ENCODE measurements around the gene KLHL13.

KLHL13 gene

DNA sequence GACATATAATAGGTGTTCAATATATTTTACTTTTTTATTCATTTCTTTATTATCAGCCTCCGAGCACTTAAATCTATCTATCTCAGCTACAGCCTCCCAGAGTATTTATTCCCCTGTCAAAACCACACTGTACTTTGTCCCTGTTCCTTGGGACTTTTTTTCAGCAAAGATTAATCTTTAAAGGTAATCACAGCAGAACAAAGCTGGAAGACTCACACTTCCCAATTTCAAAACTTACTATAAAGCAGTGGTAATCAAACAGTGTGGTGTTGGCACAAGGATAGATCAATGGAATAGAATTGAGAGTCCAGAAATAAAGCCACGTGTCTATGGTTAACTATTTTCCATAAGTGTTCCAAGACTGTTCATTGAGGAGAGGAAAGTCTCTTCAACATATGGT is 59.7 kb downstream of the KLHL13 start:
- Histone ChIP-seq H3K27me3 (ENCODE audit: insufficient read depth, low read length, poor library complexity, severe bottlenecking) (no peaks in the 10 kb centered on the region), H3K4me3 (ENCODE audit: low read length, poor library complexity, severe bottlenecking) (no peak overlapping the region), H3K9me3 (ENCODE audit: insufficient read depth, low read depth, low read length) (no peaks in the 10 kb centered on the region), H3K4me1 (ENCODE audit: insufficient read depth, low read length, poor library complexity, severe bottlenecking) (no peaks in the 10 kb centered on the region), H3K36me3 (ENCODE audit: insufficient read depth, low read length) (no peaks in the 10 kb centered on the region), H3F3A (ENCODE audit: low read depth) (no peaks in the 10 kb centered on the region), H4K20me1 (ENCODE audit: insufficient read depth, low read length, poor library complexity, severe bottlenecking) (no peaks in the 10 kb centered on the region), H3K4me2 (ENCODE audit: low read depth, low read length, poor library complexity, severe bottlenecking) (no peak overlapping the region), H2AFZ (ENCODE audit: low read length) (no peak overlapping the region), H3K79me2 (ENCODE audit: insufficient read depth, low read length) (no peaks in the 10 kb centered on the region), H3K9ac (ENCODE audit: low read depth, low read length, poor library complexity, severe bottlenecking) (no peak overlapping the region), H3K9me2 (replicated peaks; ENCODE audit: low read depth, low read length) (no peaks in the 10 kb centered on the region)
- TF ChIP-seq CTCF (conservative IDR thresholded peaks at IDR 0.05; ENCODE audit: low read length) (no peak), EZH2phosphoT487 (IDR thresholded peaks at IDR 0.05; ENCODE audit: borderline replicate concordance) (no peak)

- no peaks in the 10 kb centered on the region for H3F3A ChIP-seq (ENCODE audit: low read depth)
- H3K79me2 ChIP-seq (ENCODE audit: insufficient read depth, low read length): no peaks in the 10 kb centered on the region
- H3K9ac ChIP-seq (ENCODE audit: low read depth, low read length, poor library complexity, severe bottlenecking): no peak overlapping the region
- H3K4me1 ChIP-seq (ENCODE audit: insufficient read depth, low read length, poor library complexity, severe bottlenecking): no peaks in the 10 kb centered on the region
- H3K9me3 ChIP-seq (ENCODE audit: insufficient read depth, low read depth, low read length): no peaks in the 10 kb centered on the region
- no peak for TF ChIP-seq CTCF (conservative IDR thresholded peaks at IDR 0.05; ENCODE audit: low read length)
- no peak for TF ChIP-seq EZH2phosphoT487 (IDR thresholded peaks at IDR 0.05; ENCODE audit: borderline replicate concordance)
- H3K4me3 ChIP-seq (ENCODE audit: low read length, poor library complexity, severe bottlenecking): no peak overlapping the region
- no peaks in the 10 kb centered on the region for H4K20me1 ChIP-seq (ENCODE audit: insufficient read depth, low read length, poor library complexity, severe bottlenecking)
- H3K4me2 ChIP-seq (ENCODE audit: low read depth, low read length, poor library complexity, severe bottlenecking): no peak overlapping the region
- H3K9me2 ChIP-seq (replicated peaks; ENCODE audit: low read depth, low read length): no peaks in the 10 kb centered on the region
- H3K36me3 ChIP-seq (ENCODE audit: insufficient read depth, low read length): no peaks in the 10 kb centered on the region
- H2AFZ ChIP-seq (ENCODE audit: low read length): no peak overlapping the region
- H3K27me3 ChIP-seq (ENCODE audit: insufficient read depth, low read length, poor library complexity, severe bottlenecking): no peaks in the 10 kb centered on the region
Measured at GRCh38 chrX:118049713-118050112, 66.9 kb downstream of the KLHL13 start.

DNA sequence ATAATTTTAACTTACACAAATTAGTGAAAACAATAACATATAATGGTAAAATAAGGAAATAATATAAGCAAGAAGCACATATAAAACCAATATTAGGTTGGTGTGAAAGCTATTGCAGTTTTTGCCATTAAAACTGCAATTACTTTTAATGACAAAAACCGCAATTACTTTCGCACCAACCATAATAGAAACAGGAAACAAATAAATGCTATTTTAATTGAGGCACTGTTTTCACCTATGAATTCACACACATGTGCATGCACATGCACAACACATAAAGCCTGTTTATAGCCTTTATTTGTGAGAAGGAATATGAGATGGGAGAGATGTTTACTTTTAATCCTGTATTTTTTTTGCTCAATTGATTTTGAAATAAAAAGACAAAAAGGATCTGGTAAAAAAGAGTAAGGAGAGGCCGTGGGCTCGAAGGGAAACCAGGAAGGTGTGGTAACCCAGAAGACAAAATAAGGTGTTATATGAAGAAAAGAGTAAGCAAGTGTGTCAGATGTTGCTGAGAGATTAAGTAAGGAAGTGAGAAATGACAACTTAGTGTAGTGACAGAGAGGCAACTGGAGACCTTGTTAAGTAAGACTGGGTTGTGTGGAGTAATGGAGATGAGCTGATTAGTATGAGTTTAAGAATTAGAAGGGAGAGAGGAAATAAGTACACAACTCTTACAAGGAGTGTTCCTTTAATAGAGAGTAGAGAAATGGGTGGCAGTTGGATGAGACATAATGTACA is 69.0 kb downstream of the KLHL13 start:
- no peaks in the 10 kb centered on the region for H3F3A ChIP-seq (ENCODE audit: low read depth)

More for the DNA sequence above, 69.0 kb downstream of the KLHL13 start:
- Histone ChIP-seq H3K27me3 (ENCODE audit: insufficient read depth, low read length, poor library complexity, severe bottlenecking) (no peaks in the 10 kb centered on the region), H3K36me3 (ENCODE audit: insufficient read depth, low read length) (no peaks in the 10 kb centered on the region), H3K4me2 (ENCODE audit: low read depth, low read length, poor library complexity, severe bottlenecking) (no peak overlapping the region), H3K9ac (ENCODE audit: low read depth, low read length, poor library complexity, severe bottlenecking) (no peak overlapping the region), H3K9me3 (ENCODE audit: insufficient read depth, low read depth, low read length) (no peaks in the 10 kb centered on the region), H3K4me3 (ENCODE audit: low read length, poor library complexity, severe bottlenecking) (no peak overlapping the region), H2AFZ (ENCODE audit: low read length) (no peak overlapping the region), H3K9me2 (replicated peaks; ENCODE audit: low read depth, low read length) (no peaks in the 10 kb centered on the region), H3K79me2 (ENCODE audit: insufficient read depth, low read length) (no peaks in the 10 kb centered on the region), H4K20me1 (ENCODE audit: insufficient read depth, low read length, poor library complexity, severe bottlenecking) (no peaks in the 10 kb centered on the region), H3K4me1 (ENCODE audit: insufficient read depth, low read length, poor library complexity, severe bottlenecking) (no peaks in the 10 kb centered on the region)
- TF ChIP-seq EZH2phosphoT487 (IDR thresholded peaks at IDR 0.05; ENCODE audit: borderline replicate concordance): no peak
- no peak for TF ChIP-seq CTCF (conservative IDR thresholded peaks at IDR 0.05; ENCODE audit: low read length)

Data from Loucy (cell line).